Measurements from ENCODE around the gene PCK2.

Gene PCK2

DNA sequence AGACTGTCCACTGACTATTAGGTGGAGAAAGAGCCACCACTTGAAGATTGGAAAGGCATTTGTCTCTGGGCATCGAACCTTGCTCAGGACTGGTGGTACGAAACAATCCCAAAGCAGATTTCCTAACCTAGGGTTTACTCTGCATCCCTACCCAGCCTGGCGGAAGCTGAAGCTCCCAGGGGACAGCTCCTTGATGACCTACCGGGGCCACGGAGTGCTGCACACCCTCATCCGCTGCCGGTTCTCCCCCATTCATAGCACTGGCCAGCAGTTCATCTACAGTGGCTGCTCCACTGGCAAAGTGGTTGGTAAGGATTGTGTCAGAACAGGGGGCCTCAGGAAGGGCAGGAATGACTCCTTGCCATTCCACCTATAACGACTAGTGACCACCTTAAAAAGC lies 27.1 kb downstream of the PCK2 start:
- DNase-seq: no peak

DNA sequence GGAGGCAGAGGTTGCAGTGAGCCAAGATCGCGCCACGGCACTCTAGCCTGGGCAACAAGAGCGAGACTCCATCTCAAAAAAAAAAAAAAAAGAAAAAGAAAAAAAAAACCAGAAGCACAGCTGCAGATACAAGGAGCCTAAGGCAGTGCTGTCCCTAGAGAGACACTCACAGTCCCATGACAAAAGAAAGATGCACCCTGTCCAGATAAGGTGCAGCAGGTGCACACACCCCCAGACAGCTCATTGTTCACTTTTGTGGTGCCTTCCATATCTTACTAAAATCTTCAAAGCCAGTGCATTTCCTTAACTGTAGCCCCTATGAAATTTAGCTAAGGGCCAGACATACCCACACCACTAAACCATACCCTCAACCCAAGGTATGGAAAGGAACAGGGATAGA lies 28.3 kb downstream of the PCK2 start:
- no peak for DNase-seq

DNA sequence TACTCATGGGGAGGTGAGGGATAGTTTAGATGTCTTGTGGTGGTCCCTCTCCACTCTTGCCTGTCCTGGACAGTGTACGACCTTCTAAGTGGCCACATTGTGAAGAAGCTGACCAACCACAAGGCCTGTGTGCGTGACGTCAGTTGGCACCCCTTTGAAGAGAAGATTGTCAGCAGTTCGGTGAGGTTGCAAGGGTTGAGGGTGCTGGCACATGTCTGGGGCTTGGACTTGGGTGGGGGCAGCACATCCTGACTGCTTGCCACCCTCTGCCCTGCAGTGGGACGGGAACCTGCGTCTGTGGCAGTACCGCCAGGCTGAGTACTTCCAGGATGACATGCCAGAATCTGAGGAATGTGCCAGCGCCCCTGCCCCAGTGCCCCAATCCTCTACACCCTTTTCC lies 28.8 kb downstream of the PCK2 start:
- DNase-seq: no peak

DNA sequence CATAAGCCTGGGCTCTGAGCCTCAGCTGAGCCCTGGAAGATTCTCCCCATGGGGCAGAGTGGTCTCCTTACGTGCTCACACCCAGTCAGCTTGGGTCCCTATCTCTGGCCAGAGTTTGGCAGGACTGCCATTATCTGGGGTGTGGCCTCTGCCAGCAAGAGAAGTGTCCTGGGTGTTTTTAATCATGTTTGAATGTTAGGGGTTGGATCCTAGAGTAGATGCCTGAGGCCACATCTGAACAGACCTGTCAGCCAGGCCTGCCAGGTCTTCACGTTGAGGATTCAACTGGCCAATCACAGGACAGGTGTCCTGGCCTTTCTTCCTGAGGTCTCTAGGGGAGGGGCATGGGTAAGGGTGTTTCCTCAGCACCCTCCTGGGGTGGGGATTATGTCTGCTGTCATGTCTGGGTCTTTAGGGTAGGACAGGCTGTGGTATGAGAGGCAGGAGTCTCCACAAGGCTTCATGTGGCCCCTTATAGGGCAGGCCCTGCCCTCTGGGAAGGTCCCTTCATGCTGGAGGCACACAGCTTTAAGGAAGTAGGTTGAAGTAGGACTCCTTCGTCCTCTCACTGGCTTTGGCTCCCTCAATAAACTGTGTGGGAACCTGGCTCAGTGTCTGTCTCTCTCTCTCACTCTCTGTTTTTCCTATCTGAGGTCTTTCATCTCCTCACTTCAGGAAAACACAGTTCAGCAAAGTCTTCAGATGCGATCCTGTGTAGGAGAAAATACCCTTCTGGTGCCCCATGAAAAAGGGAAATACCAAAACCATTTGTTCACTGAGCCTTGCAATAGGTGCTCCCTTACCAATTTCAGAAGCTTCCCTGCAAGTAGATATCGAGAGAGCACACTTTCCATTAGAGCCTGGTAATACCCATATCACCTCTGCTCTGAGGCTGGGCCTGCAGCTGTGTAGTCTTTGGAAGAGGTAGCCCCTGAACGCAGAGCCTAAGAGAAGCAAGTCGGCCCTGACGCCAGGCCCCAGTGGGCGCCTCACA lies 29.6 kb downstream of the PCK2 start:
- no peak for DNase-seq

DNA sequence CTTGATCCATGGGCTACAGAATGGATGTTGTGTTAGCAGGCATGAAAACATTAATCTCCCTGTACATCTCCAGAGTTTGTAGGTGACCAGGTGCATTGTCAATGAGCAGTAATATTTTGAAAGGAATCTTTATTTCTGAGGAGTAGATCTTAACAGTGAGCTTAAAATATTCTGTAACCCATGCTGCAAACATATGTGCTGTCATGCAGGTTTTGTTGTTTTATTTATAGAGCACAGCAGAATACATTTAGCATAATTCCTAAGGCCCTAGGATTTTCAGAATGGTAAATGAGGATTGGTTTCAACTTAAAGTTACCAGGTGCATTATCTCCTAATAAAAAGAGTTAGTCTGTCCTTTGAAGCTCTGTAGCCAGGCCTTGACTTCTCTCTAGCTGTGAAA lies 32.8 kb downstream of the PCK2 start:
- no peak for DNase-seq

DNA sequence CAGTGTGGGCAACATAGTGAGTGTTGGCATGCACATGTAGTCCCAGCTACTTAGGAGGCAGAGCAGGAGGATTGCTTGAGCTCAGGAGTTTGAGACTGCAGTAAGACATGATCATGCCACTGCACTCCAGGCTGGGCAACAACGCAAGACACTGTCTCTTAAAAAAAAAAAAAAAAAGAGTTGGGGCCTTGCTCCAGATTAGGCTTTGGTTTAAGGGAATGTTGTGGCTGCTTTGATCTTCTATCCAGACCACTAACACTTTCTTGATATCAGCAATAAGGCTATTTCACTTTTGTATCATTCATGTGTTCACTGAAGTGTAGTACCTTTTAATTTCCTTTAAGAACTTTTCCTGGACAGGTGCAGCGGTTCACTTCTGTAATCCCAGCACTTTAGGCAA lies 33.6 kb downstream of the PCK2 start:
- DNase-seq: no peak

DNA sequence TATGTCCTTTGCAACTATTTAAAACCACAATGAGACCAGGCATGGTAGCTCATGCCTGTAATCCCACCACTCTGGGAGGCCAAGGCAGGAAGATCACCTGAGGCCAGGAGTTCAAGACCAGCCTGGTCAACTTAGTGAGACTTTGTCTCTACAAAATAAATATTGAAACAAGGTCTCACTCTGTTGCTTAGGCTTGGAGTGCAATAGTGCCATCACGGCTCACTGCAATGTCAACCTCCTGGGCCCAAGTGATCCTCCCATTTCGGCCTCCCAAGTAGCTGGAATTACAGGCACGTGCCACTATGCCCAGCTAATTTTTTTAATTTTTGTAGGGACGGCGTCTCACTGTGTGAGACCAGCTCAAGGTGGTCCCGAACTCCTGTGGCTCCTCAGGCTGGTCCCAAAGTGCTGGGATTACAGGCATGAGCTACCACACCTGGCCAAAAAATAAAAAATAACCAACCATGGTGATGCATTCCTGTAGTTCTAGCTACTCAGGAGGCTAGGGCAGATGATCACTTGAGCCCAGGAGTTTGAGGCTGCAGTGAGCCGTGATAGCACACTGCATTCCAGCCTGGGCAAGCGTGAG lies 35.4 kb downstream of the PCK2 start:
- DNase-seq: no peak

DNA sequence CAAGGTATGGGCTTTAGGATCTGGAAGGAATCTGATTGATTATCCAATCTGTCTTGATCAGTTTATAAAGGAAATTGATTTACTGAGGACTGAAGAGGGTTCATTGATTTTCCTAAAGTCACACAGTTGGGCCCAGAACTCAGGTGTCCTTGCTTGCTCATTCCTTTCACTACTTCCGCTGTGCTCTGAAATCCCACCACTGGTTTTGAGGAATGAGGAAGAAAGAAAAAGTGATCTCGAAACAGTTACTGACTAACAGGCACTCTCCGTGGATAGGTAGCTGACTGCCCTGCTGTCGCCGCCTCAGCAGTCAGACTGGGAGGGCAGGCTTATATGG lies 36.2 kb downstream of the PCK2 start, which contains the start of gene FITM1:
TSS of gene FITM1 (plus strand) at position 280 of the 337 bp plus-strand sequence. CDS start 905 bp downstream, outside the sequence.
- no peak for DNase-seq

DNA sequence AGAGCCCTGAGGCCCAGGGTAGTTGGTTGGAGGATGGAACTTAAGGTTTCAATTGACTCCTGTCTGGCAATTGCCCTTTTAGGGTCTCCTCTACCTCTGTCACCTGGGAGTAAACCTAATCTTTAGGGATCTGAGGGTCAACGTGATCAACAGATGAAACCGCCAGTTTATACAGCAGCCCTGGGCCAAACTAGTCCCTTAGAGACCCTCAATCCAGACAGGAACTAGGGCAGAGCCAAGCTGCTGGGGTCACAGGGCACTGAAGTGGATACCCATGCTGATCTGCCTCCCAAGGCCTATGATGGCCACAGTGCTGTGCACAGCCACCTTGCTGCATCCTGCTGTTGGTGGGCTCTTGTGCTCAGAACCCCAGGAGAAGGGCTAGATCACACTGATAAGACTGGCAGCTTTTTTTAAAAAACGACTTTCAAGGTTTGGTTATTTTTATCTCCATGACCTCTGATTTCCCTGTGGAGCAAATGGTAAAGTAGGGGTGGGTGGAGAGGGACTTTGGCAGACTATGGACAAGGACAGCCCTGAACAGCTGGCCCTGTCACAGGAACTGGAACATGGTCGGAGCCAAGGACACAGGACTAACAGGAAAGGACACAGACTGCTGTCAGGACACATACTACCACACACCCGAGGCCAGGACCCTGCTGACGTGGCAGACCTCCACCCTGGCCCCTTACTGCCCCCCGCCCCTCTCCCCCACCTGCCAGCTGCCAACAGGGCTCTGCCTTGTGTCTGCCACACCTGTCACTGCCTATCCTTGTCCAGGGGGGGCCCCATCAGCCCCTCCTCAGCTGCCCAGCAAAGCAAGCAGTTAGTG lies 36.8 kb downstream of the PCK2 start:
- DNase-seq: peak; percentile 10

DNA sequence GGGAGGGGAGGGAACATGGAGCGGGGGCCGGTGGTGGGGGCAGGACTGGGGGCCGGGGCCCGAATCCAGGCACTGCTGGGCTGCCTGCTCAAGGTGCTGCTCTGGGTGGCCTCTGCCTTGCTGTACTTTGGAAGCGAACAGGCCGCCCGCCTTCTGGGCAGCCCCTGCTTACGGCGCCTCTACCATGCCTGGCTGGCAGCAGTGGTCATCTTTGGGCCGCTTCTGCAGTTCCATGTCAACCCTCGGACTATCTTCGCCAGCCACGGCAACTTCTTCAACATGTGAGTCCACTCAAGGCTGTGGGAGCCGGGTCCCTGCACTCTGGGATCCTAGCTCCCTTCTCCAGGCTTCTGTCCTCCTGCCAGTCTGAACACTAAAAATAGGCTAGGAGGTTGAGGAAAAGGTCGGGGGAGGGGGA lies 37.4 kb downstream of the PCK2 start:
- no peak for DNase-seq

DNA sequence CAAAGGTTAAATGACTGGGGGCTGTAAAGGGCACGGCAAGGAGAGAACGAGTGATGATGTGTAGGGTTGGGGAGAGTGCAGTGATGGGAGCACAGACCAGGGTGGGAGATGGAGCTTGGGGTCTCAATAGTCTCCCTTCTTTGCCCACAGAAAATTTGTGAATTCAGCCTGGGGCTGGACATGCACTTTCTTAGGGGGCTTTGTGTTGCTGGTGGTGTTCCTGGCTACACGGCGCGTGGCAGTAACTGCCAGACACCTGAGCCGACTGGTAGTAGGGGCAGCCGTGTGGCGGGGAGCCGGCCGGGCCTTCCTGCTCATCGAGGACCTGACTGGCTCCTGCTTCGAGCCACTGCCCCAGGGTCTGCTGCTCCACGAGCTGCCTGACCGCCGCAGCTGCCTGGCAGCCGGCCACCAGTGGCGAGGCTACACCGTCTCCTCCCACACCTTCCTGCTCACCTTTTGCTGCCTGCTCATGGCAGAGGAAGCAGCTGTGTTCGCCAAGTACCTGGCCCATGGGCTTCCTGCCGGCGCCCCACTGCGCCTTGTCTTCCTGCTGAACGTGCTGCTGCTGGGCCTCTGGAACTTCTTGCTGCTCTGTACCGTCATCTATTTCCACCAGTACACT lies 38.1 kb downstream of the PCK2 start:
- DNase-seq: no peak

DNA sequence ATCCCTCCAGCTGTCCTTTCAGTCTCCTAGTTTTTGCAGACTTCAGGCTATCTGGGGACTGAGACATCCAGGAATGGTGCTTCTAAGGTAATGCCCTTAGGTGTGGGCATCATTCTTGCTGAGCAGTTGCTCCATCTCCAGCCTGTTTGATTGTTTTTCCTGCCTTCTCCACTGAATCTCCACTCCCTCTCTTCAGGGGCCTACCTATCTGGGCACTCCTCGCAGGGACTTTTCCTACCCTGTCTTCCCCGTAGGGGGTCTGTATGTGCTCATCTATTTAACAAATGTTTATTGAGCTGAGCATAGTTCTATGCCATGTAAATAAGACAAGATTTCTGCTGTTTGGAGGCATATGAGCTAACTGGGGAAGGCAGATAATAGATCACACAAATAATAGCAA lies 38.9 kb downstream of the PCK2 start:
- DNase-seq: no peak

DNA sequence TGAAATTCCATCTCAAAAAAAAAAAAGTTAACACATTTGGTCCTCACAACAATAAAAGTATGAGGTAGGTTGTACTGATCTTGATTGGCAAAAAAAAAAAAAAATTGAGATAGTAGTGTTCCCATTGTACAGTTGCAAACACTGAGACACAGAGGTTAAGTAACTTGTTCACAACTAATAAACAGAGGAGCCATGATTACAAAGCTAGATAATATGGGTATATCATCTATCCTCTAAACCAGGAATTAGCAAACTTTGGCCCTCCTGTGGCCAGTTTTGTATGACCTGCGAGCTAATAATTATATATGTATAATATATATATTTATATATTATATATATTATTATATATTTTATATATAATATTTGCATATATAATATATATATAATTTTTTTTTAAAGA lies 39.6 kb downstream of the PCK2 start:
- no peak for DNase-seq

DNA sequence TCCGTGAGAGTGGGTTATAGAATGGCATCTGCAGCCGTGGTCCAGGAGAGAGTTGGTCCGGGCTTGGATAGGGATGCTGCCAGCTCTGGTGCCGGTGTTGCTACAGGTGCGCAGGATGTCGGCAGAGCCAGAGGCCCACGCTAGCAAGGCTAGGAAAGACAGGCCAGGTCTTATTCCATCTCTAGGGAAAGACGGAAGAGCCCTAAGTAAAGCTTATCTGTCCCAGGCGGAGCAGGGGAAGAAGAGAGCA lies 41.4 kb downstream of the PCK2 start:
- DNase-seq: no peak

DNA sequence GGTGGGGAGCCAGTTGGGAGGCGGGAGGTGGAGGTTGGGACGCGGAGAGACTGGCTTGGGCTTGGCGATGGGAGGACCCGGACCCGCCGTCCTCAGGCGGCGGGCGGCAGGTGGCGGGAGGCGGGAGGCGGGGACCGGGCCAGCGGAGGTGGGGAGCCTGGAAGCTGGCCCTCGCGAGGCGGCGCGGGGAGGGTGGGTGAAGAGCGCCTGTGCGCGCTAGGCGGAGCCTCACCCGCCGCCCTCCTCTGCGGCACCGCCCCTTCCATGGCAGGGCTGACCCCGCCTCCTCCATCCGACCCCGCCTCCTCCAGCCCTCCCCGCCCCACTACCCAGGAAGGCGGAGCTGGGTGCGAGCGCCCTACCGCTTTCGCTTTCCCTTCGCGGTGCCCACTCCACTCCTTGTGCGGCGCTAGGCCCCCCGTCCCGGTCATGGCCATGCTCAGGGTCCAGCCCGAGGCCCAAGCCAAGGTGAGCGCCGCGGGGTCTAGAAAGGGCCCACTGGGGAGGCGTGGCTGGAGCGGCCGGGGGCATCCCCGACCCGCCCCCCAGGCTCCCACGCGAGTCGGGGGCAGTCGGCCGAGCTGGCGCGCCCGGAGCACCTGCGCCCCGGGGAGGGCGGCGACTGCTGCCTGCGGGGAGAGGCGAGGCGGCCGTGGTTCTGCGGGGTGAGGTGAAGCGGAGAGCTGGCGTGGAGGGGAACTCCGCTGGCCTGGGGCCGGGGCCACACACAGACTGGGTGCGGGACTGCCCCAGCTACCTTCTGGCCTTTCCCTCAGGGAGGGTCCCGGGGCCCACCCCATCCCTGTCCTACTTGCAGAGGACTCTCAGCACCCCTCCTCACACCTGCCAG lies 41.9 kb downstream of the PCK2 start, which contains the start of gene PSME1:
TSS of gene PSME1 (plus strand) at position 361 of the 850 bp plus-strand sequence. CDS start at position 430, 69 bp downstream.
- peak; percentile 94 for DNase-seq

DNA sequence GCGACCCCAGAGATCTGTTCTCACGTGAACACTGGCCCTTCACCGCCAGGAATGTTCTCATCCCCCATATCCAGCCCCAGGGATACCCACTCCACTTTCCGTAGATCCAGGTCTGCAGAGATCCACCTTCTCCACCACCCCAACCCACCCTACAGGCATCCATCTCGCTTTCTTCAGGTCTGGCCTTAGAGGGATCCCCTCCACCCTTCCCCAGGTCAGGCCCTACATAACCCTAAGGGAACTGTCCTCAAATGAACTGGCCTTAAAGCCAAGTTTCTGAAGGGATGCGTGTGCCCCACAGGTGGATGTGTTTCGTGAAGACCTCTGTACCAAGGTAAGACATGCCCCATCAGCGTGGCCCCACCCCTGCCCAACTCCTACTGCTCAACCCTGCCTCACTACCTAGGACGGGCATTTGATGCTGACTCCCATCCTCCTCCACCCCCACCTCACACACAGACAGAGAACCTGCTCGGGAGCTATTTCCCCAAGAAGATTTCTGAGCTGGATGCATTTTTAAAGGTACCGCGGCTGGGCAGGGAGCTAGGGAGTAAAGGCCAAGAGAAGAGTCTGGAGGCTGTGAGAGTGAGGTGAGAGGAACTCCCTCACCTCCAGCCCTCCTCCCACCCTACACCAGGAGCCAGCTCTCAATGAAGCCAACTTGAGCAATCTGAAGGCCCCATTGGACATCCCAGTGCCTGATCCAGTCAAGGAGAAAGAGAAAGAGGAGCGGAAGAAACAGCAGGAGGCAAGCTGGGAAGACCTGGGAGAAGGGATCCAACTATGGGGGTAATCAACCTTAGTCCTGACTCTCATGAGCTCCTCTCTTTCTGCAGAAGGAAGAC lies 42.8 kb downstream of the PCK2 start:
- DNase-seq: peak; percentile 28

DNA sequence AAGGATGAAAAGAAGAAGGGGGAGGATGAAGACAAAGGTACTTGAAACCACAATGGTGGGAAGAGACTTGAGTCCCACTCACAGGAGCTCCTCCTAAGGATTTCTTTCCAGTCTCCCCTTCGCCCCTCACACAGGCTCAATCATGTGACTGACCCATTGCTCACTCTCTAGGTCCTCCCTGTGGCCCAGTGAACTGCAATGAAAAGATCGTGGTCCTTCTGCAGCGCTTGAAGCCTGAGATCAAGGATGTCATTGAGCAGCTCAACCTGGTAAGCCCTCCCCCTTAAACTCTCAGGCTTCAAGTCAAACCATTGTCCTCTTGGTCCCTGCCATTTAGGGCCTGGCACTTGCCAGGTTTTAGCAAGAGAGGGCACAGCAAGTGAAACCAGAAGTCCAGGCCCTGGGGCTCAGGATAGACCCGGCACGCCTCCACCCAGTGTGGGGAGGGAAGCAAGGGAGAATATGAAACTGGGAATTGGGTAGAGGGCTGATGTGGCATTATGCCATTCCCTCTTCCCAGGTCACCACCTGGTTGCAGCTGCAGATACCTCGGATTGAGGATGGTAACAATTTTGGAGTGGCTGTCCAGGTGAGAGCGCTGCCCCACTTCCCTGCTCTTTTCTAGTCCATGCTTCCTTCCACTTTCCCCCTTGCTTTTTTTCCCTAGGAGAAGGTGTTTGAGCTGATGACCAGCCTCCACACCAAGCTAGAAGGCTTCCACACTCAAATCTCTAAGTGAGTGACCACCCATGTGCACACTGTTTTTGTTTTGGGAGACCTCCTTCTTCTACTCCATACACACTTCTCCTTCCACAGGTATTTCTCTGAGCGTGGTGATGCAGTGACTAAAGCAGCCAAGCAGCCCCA lies 43.7 kb downstream of the PCK2 start:
- DNase-seq: no peak

DNA sequence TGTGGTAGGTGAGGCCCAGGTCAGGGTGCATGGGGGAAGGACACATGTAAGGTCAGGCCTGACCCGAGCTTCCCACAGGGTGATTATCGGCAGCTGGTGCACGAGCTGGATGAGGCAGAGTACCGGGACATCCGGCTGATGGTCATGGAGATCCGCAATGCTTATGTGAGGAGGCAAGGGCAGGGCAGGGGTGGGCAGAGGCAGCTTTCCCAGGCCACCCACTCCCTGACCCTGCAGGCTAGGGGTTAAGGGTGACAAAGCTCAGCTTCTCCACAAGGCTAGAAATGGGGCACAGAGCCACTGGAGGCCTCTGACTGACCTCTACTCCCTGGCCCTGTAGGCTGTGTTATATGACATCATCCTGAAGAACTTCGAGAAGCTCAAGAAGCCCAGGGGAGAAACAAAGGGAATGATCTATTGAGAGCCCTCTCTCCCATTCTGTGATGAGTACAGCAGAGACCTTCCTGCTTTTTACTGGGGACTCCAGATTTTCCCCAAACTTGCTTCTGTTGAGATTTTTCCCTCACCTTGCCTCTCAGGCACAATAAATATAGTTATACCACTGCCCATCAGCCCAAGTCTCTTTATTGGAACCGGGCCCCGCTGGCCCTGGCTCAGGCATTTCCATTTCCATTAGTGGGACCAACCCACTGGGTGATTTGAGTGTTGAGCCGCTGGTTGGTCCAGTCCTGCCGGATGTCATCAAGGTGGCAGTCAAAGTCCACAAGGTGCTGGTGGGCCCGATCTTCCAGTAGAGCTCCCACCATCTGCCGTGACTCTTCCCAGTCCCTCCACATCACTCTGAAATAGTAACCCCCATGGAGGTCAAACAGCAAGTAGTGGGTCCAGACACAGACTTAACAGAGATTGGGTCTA lies 44.5 kb downstream of the PCK2 start:
- DNase-seq: no peak

DNA sequence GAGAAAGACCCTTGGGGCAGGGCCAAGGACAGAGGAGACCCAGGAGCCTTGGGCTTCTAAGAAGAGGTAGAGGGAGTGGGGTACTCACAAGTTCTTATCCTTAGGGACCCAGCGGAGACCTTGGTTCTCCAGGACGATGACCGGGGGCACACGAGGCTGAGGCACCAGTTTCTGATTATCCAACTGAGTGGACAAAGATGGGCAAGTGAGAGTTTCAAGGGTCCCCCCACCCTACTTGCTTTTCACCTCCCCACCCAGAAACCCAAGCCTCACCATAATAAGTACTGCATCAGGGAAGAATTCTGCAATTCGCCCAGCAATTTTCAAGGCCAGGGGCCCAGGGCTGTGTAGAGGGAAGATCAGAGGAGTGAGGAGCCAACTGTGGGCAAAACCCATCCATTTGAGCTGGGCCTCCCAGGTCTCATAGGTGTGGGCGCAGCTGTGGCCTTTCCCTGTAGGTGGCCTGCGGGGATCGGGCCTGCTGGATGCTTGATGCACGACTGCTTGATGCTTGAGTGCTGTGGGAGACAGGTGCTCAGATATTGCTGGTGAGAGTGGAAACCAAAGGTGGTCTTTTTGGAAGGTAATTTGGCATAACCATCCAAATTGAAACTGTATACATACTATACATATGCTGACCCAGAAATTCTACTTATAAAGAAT lies 45.3 kb downstream of the PCK2 start:
- DNase-seq: no peak

Data from eye (tissue), 1 donor.